ENCODE data around the gene TGFBR3. TPM values are rescaled to one million over a fixed set of nuclear protein-coding genes. Genes with fewer than 3 reads are reported as not detected.

Gene TGFBR3
- total RNA-seq, 4 donors from 2014 or later: 116 to 306 (median 171) TPM

DNA sequence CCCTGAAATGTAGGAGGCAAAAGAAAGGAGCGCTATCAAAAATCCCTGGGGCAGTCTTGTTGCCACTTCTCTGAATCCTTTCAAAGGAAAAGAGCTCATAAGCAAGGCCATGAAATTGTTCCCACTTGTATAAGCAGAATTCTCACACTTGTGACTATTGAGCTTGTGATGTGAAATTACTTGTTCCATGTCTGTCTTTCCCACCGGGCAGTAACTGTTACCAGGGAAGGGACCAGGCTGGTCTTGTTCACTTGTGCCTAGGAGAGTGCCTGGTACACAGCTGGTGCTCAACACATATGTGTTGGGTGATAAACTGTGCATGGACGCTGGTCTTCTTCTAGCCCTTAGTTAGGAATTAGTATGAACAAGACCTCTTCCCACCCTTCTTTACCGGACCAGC is 234.7 kb downstream of the TGFBR3 start:
- Histone ChIP-seq H3K4me3 (no peak overlapping the region), H3K36me3 (no peaks in the 10 kb centered on the region), H3K27ac (peak overlapping the region in 3 of 4 donors; percentile 37 to 85 (median 76)), H3K9me3 (no peaks in the 10 kb centered on the region), H3K27me3 (no peaks in the 10 kb centered on the region), H3K4me1 (peaks cover 0 to 22% (median 15%) of the 10 kb centered on the region in 4 donors)
- no peak for DNase-seq (ENCODE audit: low spot score in 2 of 2)
- no peak for TF ChIP-seq EP300 (IDR thresholded peaks at IDR 0.05)
- TF ChIP-seq POLR2A (IDR thresholded peaks at IDR 0.05): no peak
- TF ChIP-seq, protein P1, sequence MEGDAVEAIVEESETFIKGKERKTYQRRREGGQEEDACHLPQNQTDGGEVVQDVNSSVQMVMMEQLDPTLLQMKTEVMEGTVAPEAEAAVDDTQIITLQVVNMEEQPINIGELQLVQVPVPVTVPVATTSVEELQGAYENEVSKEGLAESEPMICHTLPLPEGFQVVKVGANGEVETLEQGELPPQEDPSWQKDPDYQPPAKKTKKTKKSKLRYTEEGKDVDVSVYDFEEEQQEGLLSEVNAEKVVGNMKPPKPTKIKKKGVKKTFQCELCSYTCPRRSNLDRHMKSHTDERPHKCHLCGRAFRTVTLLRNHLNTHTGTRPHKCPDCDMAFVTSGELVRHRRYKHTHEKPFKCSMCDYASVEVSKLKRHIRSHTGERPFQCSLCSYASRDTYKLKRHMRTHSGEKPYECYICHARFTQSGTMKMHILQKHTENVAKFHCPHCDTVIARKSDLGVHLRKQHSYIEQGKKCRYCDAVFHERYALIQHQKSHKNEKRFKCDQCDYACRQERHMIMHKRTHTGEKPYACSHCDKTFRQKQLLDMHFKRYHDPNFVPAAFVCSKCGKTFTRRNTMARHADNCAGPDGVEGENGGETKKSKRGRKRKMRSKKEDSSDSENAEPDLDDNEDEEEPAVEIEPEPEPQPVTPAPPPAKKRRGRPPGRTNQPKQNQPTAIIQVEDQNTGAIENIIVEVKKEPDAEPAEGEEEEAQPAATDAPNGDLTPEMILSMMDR (IDR thresholded peaks at IDR 0.05): no peak
- 67 to 69% methylated on average over 4 of the region's 4 CpGs for WGBS, 2 donors

DNA sequence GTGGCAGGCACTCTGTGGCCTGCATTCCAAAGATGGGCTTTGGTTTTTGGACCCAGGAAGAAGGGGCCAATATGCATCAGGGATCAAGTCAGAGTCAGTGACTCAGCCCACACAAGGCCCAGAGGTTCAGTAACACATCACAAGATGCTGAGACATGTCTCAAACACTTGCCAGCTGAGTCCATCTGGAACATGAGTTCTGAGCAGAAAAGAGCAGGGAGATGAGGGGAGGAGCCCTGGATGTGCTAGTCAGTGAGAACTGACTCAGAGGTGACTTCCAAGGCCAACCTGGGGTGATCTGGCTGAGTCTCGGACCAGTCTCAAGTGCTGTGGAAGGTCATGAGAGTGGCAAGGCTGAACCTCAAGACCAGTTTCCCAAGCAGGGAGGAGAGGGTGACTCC is 235.2 kb downstream of the TGFBR3 start:
- no peaks in the 10 kb centered on the region for H3K27me3 ChIP-seq
- H3K9me3 ChIP-seq: no peaks in the 10 kb centered on the region
- peak; percentile 61 to 90 for DNase-seq (ENCODE audit: low spot score in 2 of 2)
- H3K4me1 ChIP-seq: peaks cover 0 to 22% (median 15%) of the 10 kb centered on the region in 4 donors
- H3K36me3 ChIP-seq: no peaks in the 10 kb centered on the region
- peak overlapping the region in 3 of 4 donors; percentile 59 to 85 (median 76) for H3K27ac ChIP-seq
- 62 to 75% methylated on average over 1 of the region's 1 CpG for WGBS, 2 donors
- H3K4me3 ChIP-seq: no peak overlapping the region
- peak in 1 of 2 donors; percentile 11 for TF ChIP-seq POLR2A (IDR thresholded peaks at IDR 0.05)
- TF ChIP-seq, protein P1 (IDR thresholded peaks at IDR 0.05): no peak
- TF ChIP-seq EP300 (IDR thresholded peaks at IDR 0.05): peak in 1 of 2 donors; percentile 92

DNA sequence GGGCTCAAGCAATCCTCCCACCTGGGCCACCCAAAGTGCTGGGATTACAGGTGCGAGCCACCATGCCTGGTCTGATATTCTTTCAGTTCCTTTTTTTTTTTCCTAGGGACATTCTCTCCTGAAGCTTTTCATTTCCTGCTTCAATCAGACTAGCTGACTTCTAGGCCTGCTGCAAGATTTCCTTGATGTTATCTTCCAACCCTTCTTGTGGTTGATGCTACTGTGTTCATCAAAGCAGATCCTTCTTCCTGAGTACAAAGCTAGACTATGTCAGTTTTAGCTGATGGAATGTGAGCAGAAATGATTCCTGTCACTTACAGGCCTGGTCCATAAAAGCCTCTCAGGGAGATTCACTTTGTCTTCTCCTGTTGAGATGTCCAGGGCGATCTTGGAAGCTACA is 238.9 kb downstream of the TGFBR3 start:
- 94% methylated on average over 2 of the region's 2 CpGs for WGBS, 2 donors

DNA sequence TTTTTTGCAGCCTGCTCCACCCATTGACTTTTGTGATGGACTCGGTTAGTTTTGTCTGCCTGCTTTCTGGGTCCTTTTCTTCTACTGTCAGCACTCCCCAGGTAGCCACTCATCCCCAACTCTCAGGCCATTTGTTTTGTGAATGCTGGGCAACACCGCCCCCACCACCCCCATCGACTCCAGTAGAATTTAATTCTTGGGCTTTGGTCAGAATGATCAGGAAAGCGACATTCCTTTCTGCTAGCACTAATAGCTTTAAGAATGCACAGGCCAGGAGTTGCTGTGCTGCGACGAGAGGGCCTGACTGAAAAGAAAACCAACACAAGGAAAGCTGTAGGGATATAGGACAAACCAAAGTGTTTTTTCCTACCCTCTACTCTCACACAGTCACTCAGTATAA is 240.9 kb downstream of the TGFBR3 start:
- no peaks in the 10 kb centered on the region for H3K4me1 ChIP-seq
- no peak for DNase-seq (ENCODE audit: low spot score in 2 of 2)
- H3K27ac ChIP-seq: no peak overlapping the region
- 73 to 77% methylated on average over 6 of the region's 6 CpGs for WGBS, 2 donors
- no peak overlapping the region for H3K4me3 ChIP-seq
- TF ChIP-seq EP300 (IDR thresholded peaks at IDR 0.05) (no peak), POLR2A (IDR thresholded peaks at IDR 0.05) (no peak)
- TF ChIP-seq, protein P1 (IDR thresholded peaks at IDR 0.05): no peak
- no peaks in the 10 kb centered on the region for H3K36me3 ChIP-seq
- peaks cover 0 to 2% (median 0%) of the 10 kb centered on the region in 4 donors for H3K9me3 ChIP-seq
- no peaks in the 10 kb centered on the region for H3K27me3 ChIP-seq

More for the DNA sequence above, 238.9 kb downstream of the TGFBR3 start:
- TF ChIP-seq, protein P1 (IDR thresholded peaks at IDR 0.05): no peak
- TF ChIP-seq EP300 (IDR thresholded peaks at IDR 0.05) (no peak), POLR2A (IDR thresholded peaks at IDR 0.05) (no peak)
- Histone ChIP-seq H3K4me3 (no peak overlapping the region), H3K27me3 (no peaks in the 10 kb centered on the region), H3K9me3 (no peaks in the 10 kb centered on the region), H3K36me3 (no peaks in the 10 kb centered on the region), H3K4me1 (peaks cover 0 to 18% (median 12%) of the 10 kb centered on the region in 4 donors), H3K27ac (no peak overlapping the region)
- no peak for DNase-seq (ENCODE audit: low spot score in 2 of 2)

DNA sequence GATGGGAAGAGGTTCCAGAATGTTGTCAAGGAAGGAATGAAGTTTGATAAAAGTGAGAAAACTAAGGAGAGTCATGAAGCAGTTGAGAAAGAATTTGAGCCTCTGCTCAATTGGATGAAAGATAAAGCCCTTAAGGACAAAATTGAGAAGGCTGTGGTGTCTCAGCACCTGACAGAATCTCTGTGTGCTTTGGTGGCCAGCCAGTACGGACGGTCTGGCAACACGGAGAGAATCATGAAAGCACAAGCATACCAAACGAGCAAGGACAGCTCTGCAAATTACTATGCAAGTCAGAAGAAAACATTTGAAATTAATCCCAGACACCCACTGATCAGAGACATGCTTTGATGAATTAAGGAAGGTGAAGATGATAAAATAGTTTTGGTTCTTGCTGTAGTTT is 242.5 kb downstream of the TGFBR3 start:
- peaks cover 0 to 6% (median 0%) of the 10 kb centered on the region in 4 donors for H3K9me3 ChIP-seq
- no peak overlapping the region for H3K27ac ChIP-seq
- H3K36me3 ChIP-seq: no peaks in the 10 kb centered on the region
- no peaks in the 10 kb centered on the region for H3K4me1 ChIP-seq
- H3K27me3 ChIP-seq: no peaks in the 10 kb centered on the region
- no peak for DNase-seq (ENCODE audit: low spot score in 2 of 2)
- no peak overlapping the region for H3K4me3 ChIP-seq
- WGBS, 2 donors: 83 to 84% methylated on average over 4 of the region's 4 CpGs
- TF ChIP-seq POLR2A (IDR thresholded peaks at IDR 0.05): no peak
- TF ChIP-seq, protein P1 (IDR thresholded peaks at IDR 0.05): no peak
- TF ChIP-seq EP300 (IDR thresholded peaks at IDR 0.05): no peak
